ENCODE results near the gene ZNF746.
"Not testable (repeated sequence)": the region's sequence is repeated elsewhere in the genome, so short reads cannot be mapped to it uniquely, and the experiment has no call there.

Gene ZNF746

DNA sequence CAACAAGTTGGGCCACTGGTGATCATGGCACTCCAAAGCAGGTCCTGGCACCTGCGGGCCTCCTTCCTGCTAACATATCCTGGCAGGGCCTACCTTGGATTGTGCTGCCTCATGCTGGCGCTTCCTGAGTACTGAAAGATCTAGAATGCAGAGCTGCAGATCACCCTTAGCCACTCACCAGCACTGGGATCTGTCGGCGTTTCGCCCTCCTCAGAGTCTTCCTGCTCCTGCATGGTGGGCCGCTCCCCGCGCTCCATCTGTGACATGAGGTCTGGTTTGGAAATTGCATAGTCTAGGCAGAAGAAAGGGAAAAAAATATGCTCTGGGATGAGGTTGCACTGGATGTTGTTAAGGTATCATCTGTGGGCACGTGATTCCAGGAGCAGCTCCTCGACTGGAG, 46.8 kb downstream of the ZNF746 start:
- peaks cover 71% of the 10 kb centered on the region for H3K36me3 ChIP-seq (ENCODE audit: low read depth)
- ATAC-seq (ENCODE audit: low read depth) = no peak
- no peaks in the 10 kb centered on the region for H3K4me1 ChIP-seq (ENCODE audit: insufficient read depth, poor library complexity, severe bottlenecking)
- no peaks in the 10 kb centered on the region for H3K9me3 ChIP-seq (ENCODE audit: severe bottlenecking)
- no peak overlapping the region for H3K4me3 ChIP-seq (ENCODE audit: severe bottlenecking)
- no peak overlapping the region for H3K27ac ChIP-seq (ENCODE audit: poor library complexity, severe bottlenecking)
- H3K27me3 ChIP-seq (ENCODE audit: insufficient read depth, poor library complexity, severe bottlenecking) = no peaks in the 10 kb centered on the region
- DNase-seq (ENCODE audit: low spot score) = no peak
- TF ChIP-seq CTCF (IDR thresholded peaks at IDR 0.05; ENCODE audit: poor library complexity, severe bottlenecking) = no peak

- DNase-seq (ENCODE audit: low spot score) = no peak
- Histone ChIP-seq H3K9me3 (ENCODE audit: severe bottlenecking) (no peaks in the 10 kb centered on the region), H3K36me3 (ENCODE audit: low read depth) (peaks cover 70% of the 10 kb centered on the region), H3K4me3 (ENCODE audit: severe bottlenecking) (no peak overlapping the region), H3K4me1 (ENCODE audit: insufficient read depth, poor library complexity, severe bottlenecking) (no peaks in the 10 kb centered on the region), H3K27me3 (ENCODE audit: insufficient read depth, poor library complexity, severe bottlenecking) (no peaks in the 10 kb centered on the region), H3K27ac (ENCODE audit: poor library complexity, severe bottlenecking) (no peak overlapping the region)
- no peak for TF ChIP-seq CTCF (IDR thresholded peaks at IDR 0.05; ENCODE audit: poor library complexity, severe bottlenecking)
- ATAC-seq (ENCODE audit: low read depth) = no peak
Measured at GRCh38 chr7:149449897-149450296, 47.7 kb downstream of the ZNF746 start.

DNA sequence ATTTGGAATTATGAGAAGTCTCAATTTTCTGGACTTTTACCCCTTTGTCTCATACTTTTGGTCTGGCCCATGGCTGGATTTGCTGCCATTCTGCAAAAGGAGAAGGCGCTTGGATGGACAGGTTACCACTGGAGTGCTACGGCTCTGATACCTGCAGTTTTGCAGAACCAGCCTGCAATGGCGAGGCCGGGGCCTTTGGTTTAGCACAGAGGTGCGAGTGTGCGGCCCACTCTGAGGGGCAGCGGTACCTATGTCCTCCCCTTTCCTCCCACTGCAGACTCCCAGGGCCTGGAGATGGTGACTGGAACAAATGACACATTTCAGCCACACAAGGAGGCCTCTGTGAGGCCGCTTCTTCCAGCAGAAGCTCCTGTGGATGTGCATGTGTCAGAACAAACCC, 48.6 kb downstream of the ZNF746 start:
- Histone ChIP-seq H3K27me3 (ENCODE audit: insufficient read depth, poor library complexity, severe bottlenecking) (no peaks in the 10 kb centered on the region), H3K27ac (ENCODE audit: poor library complexity, severe bottlenecking) (no peak overlapping the region), H3K9me3 (ENCODE audit: severe bottlenecking) (no peaks in the 10 kb centered on the region), H3K36me3 (ENCODE audit: low read depth) (peaks cover 66% of the 10 kb centered on the region), H3K4me1 (ENCODE audit: insufficient read depth, poor library complexity, severe bottlenecking) (no peaks in the 10 kb centered on the region), H3K4me3 (ENCODE audit: severe bottlenecking) (no peak overlapping the region)
- no peak for ATAC-seq (ENCODE audit: low read depth)
- TF ChIP-seq CTCF (IDR thresholded peaks at IDR 0.05; ENCODE audit: poor library complexity, severe bottlenecking) = no peak
- DNase-seq (ENCODE audit: low spot score) = no peak

DNA sequence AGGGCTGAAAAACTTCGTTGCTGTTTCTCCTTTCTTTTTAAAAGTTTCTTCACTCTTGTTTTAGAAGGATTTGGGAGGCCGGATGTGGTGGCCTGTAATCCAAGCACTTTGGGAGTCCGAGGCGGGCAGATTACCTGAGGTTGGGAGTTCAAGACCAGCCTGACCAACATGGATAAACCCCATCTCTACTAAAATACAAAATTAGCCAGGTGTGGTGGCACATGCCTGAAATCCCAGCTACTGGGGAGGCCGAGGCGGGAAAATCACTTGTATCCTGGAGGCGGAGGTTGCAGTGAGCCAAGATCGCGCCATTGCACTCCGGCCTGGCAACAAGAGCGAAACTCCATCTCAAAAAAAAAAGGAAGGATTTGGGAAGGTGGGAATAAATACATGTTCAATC, 51.6 kb downstream of the ZNF746 start:
- H3K36me3 ChIP-seq (ENCODE audit: low read depth) = peaks cover 65% of the 10 kb centered on the region

DNA sequence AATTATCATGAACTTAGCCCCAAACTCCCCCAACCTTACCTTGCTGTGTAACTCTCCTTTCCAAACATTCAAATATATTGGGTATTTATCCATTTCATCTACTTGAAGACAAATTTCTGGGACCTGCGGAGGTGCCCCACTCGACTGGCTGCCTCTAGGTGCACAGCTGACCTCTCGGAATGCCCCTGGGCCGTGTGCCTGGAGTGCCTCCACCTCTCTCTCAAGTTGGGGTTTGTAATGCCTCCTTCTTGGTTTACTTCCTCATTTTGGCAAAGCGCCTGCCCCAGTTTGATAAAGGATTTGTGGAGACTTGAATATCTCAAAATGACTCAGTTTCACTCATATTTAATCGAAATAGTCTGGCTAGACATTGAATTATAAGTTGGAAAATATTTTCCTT, 53.3 kb downstream of the ZNF746 start:
- peaks cover 57% of the 10 kb centered on the region for H3K36me3 ChIP-seq (ENCODE audit: low read depth)
- no peak for DNase-seq (ENCODE audit: low spot score)
- no peak overlapping the region for H3K27ac ChIP-seq (ENCODE audit: poor library complexity, severe bottlenecking)
- no peak for TF ChIP-seq CTCF (IDR thresholded peaks at IDR 0.05; ENCODE audit: poor library complexity, severe bottlenecking)
- H3K4me3 ChIP-seq (ENCODE audit: severe bottlenecking) = no peak overlapping the region
- H3K9me3 ChIP-seq (ENCODE audit: severe bottlenecking) = no peaks in the 10 kb centered on the region
- H3K27me3 ChIP-seq (ENCODE audit: insufficient read depth, poor library complexity, severe bottlenecking) = no peaks in the 10 kb centered on the region
- H3K4me1 ChIP-seq (ENCODE audit: insufficient read depth, poor library complexity, severe bottlenecking) = no peaks in the 10 kb centered on the region
- no peak for ATAC-seq (ENCODE audit: low read depth)

More for the DNA sequence above, 51.6 kb downstream of the ZNF746 start:
- not testable (repeated sequence) for H3K9me3 ChIP-seq (ENCODE audit: severe bottlenecking); H3K4me1 ChIP-seq (ENCODE audit: insufficient read depth, poor library complexity, severe bottlenecking); H3K27ac ChIP-seq (ENCODE audit: poor library complexity, severe bottlenecking); ATAC-seq (ENCODE audit: low read depth); DNase-seq (ENCODE audit: low spot score); H3K27me3 ChIP-seq (ENCODE audit: insufficient read depth, poor library complexity, severe bottlenecking); H3K4me3 ChIP-seq (ENCODE audit: severe bottlenecking)

Data from RWPE2 (cell line).